Effector memory CD4-positive, alpha-beta T cell (primary cell): ENCODE data around the gene FUT6.

Experiments used
- DNase-seq, 3 donors: peaks; one replicate each; pipeline ENCODE4 v3.0.0-alpha.2; 2020
- H3K27ac ChIP-seq: 2 replicates; pipeline ENCODE4 v1.7.0; 2013; ENCODE audit warnings: mild to moderate bottlenecking, low read length, moderate library complexity; ENCODE audit not compliant: insufficient read depth, poor library complexity, severe bottlenecking
- H3K27me3 ChIP-seq: replicated peaks from 2 replicates; pipeline ENCODE4 v1.7.0; 2013; ENCODE audit warnings: mild to moderate bottlenecking, low read length; ENCODE audit not compliant: insufficient read depth, control insufficient read depth, poor library complexity, severe bottlenecking
- H3K36me3 ChIP-seq: 2 replicates; pipeline ENCODE4 v1.7.0; 2013; ENCODE audit warnings: mild to moderate bottlenecking, low read length, moderate library complexity; ENCODE audit not compliant: control insufficient read depth, insufficient read depth
- H3K4me1 ChIP-seq: 2 replicates; pipeline ENCODE4 v1.7.0; 2013; ENCODE audit warnings: low read length, mild to moderate bottlenecking; ENCODE audit not compliant: control insufficient read depth, insufficient read depth, poor library complexity, severe bottlenecking
- H3K4me3 ChIP-seq: 2 replicates; pipeline ENCODE4 v1.7.0; 2013; ENCODE audit warnings: low read length, low read depth, mild to moderate bottlenecking; ENCODE audit not compliant: insufficient read depth, poor library complexity, severe bottlenecking
- H3K9me3 ChIP-seq: 2 replicates; pipeline ENCODE4 v1.7.0; 2013; ENCODE audit warnings: mild to moderate bottlenecking, low read length, moderate library complexity; ENCODE audit not compliant: control insufficient read depth

The FUT6 gene

DNA sequence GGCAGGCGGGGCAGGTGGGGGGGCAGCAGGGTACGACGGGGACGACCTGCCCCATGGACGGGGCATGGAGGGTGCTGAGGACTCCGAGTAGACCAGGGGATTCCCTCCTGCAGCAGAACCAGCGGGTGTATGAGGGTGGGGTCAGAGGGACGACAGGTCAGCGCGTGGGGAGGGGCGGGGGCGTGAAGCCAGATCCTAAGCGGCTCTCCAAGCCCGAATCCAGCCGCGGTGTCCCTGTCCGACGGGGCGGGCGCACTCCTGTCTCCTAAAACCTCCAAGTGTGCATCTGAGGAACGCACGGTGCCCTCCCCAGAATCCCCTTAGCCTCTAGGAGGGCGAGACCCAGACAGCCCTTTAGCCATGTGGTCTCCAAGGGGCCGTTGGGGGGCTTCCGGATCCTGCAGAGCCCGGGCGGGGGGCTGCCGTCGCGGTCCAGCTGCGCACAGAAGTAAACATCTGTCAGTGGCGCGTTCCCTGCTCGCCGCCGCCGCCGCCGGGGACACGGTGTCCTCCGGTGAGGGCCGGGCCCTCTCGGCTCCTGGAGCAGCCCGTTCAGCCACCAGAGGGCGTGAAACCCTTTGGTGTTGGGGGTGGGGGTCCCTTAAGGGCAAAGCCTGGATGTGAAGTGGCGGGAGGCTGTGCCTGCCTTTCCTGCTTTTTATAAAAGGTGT, 33.9 kb downstream of the FUT6 start:
- Histone ChIP-seq H3K9me3 (no peaks in the 10 kb centered on the region), H3K4me3 (no peak overlapping the region), H3K36me3 (no peaks in the 10 kb centered on the region), H3K27me3 (no peaks in the 10 kb centered on the region), H3K4me1 (peaks cover 25% of the 10 kb centered on the region), H3K27ac (peak overlapping the region; percentile 11)
- DNase-seq, result peak in 2 of 3 donors; percentile 33 to 34

DNA sequence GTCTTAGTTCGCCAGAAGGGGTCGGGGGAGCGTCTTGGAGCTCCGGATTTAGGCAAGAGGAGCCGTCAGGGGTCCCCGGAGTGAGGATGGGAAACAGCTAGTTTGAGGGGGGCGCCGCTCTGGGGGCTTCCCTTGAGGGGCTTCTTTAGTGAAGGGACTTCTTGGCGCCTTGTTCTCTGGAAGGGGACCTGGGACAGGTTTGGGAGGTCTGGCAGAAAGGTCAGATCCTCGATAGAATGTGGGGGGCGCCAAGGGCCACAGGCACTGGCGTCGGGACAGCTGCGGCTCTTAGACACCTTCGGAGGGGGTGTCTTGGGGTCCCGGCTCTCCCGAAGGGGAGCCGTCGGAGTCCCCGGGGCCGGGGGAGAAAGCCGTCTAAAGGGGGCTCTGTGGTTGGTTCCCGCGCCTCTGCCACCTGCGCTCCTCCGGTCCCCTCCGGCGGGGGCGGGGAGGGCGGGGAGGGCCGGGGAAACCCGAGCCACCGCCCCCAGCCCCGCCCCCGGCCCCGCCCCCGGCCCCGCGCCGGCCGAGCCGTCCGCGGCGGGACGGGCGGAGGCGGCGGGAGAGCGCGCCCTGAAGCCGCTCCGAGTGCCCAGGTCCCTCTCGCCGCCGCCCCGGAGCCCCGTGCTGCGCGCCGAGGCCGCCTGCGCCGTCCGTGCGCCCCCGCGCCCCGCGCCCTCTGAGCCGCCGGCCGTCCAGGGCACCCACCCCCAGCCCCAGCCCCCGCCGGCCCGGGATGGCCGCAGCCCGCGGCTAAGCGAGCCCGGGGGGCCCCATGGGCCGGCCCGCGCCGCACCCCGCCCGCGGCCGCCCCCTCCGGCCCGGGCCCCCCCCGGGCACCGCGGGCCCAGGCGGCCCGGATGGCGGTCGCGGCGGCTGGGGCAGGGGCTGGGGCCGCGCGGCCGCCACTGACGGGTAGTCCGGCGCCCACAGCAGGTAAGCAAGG, 34.7 kb downstream of the FUT6 start, which contains the start of gene NRTN:
NRTN (plus strand) TSS at position 552 of the 946 bp plus-strand sequence. CDS start 19,099 bp downstream, outside the sequence.
- peaks cover 25% of the 10 kb centered on the region for H3K4me1 ChIP-seq
- peak within 1 kb of the TSS; percentile 11 for H3K4me3 ChIP-seq
- H3K9me3 ChIP-seq, result no peaks in the 10 kb centered on the region
- H3K27ac ChIP-seq, result peak within 1 kb of the TSS; percentile 11
- no peaks in the 10 kb centered on the region for H3K36me3 ChIP-seq
- peaks cover 3% of the 10 kb centered on the region for H3K27me3 ChIP-seq
- DNase-seq, result peak; percentile 26 to 36 (median 33)

DNA sequence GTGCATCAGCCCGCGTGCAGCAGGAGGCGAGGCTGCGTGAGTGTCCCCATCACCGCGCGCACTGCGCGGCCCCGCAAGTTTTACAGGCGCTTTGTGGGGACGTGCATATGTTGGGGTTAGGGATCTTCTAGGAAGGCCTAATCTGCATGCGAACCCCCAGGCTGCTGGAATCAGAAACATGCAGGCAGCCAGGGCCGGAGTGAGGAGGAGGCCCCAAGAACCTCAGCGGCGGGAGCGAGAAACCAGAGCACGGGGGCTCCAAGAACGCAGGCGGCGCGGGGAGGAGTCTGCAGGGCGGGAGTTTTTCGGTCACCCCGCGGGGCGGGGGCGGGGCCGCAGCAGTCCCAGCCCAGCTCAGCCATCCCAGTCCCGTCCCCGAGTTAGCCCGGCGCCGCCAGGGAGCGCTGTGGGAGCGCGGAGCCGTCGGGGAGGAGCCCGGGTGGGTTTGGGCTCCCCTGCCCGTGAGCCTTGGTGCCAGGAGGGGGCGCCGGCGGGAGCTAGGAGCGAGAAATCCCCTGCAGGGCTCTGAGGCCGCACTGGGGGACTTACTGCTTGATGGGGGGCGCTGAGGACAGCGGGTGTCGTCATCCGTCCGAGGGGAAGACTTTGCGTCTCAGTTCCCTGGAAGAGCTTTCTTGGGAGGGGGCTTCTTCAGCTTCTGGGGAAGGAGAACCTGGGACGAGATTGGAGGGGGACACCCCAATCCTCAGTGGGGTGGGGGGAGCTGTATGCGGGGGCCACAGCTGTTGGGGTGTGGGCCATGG, 35.6 kb downstream of the FUT6 start:
- H3K36me3 ChIP-seq, result no peaks in the 10 kb centered on the region
- no peaks in the 10 kb centered on the region for H3K9me3 ChIP-seq
- H3K27ac ChIP-seq, result no peak overlapping the region
- peaks cover 25% of the 10 kb centered on the region for H3K4me1 ChIP-seq
- peaks cover 8% of the 10 kb centered on the region for H3K27me3 ChIP-seq
- H3K4me3 ChIP-seq, result peak overlapping the region; percentile 27
- DNase-seq, result peak; percentile 82 to 88 (median 83)

DNA sequence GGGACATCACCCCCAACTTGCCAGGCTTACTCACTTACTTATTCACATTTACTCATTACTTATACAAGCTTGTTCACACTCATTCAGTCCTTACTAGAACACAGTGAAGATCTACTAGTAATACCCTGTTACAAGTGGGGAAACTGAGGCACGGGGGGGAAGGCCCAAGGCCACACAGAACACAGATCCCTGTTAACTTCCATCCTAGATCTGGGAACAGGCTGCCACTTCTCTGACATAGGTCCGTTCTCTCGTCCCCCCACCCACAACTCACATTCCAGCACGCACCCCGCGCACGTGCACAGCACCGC, 36.1 kb downstream of the FUT6 start:
- peak overlapping the region; percentile 27 for H3K4me3 ChIP-seq
- H3K27ac ChIP-seq, result no peak overlapping the region
- H3K36me3 ChIP-seq, result no peaks in the 10 kb centered on the region
- peaks cover 25% of the 10 kb centered on the region for H3K4me1 ChIP-seq
- H3K27me3 ChIP-seq, result peaks cover 8% of the 10 kb centered on the region
- no peaks in the 10 kb centered on the region for H3K9me3 ChIP-seq
- no peak for DNase-seq

DNA sequence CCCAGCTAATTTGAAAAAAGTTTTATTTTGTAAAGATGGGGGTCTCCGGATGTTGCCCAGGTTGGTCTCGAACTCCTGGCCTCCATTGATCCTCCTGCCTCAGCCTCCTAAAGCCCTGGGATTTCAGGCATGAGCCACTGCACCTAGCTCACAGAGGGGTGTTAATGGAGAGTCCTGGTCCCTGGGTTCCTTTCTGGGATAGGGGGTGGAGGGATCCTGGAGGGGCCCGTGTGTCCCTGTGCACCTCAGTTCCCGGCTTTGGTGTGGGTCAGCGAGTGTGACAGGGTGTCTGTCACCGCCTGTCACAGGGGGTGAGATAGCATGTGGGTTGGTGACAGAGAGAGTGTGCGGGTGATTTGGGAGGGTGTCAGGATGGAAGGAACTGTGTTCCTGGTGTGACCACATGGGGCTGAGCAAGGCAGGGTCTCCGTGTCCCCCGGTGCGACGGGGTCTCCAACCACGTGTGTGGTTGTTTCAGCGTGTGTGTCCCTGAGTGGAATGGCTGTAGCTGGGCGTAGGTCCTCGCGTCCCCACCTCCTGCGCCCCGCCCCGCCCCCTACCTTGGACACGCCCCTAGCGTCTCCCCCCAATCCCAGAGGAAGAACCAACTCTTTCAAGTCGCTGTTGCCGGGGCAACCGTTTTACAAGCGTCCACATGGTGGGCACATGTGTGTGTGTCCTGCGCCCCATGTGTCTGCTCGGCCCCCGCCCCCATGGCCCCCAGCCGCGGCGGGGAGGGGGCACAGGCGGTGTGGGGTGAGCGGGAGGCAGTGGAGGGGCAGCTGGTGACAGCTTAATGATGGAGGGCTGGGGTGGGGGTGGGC, 37.5 kb downstream of the FUT6 start:
- Histone ChIP-seq H3K4me1 (peaks cover 25% of the 10 kb centered on the region), H3K9me3 (no peaks in the 10 kb centered on the region), H3K36me3 (no peaks in the 10 kb centered on the region), H3K4me3 (no peak overlapping the region), H3K27me3 (peaks cover 8% of the 10 kb centered on the region), H3K27ac (no peak overlapping the region)
- no peak for DNase-seq

DNA sequence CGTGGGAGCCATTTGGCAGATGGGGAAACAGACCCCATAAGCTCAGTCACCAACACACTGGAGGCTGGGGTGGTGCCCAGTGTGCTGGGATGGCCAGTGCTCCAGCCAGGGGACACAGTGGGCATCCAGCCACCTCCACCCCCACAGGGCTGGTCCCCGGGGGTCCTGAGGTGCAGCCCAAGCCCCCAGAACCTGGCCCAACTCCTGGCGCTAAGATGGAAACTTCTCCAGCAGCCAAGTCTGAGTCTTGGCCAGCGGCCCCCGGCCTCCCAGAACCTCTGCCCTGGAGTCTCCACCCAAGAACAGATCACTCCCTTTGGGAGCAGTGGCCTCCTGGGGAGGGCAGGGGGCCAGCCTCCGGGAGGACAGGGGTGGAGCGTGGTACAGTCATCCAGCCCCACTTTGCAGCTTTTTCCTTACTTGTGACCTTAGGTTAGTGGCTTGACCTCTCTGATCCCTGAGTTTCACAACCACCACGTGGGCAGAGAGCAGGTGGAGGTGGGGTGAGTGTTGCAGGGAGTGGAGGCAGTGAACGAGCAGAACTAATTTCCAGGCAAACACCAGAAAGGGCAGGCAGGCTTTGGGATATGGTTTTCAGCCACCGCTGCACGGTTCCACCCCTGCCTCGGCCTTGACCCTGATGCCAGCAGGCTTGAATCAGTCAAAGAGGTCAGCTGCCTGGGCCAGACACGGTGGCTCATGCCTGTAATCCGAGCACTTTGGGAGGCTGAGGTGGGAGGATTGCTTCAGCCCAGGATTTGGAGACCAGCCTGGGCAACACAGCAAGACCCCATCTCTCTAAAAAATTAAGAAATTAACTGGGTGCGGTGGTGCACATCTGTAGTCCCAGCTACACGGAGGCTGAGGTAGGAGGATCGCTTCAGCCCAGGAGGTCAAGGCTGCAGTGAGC, 38.9 kb downstream of the FUT6 start:
- Histone ChIP-seq H3K27ac (no peak overlapping the region), H3K9me3 (no peaks in the 10 kb centered on the region), H3K36me3 (no peaks in the 10 kb centered on the region), H3K4me3 (no peak overlapping the region), H3K27me3 (peaks cover 8% of the 10 kb centered on the region), H3K4me1 (peaks cover 21% of the 10 kb centered on the region)
- no peak for DNase-seq

DNA sequence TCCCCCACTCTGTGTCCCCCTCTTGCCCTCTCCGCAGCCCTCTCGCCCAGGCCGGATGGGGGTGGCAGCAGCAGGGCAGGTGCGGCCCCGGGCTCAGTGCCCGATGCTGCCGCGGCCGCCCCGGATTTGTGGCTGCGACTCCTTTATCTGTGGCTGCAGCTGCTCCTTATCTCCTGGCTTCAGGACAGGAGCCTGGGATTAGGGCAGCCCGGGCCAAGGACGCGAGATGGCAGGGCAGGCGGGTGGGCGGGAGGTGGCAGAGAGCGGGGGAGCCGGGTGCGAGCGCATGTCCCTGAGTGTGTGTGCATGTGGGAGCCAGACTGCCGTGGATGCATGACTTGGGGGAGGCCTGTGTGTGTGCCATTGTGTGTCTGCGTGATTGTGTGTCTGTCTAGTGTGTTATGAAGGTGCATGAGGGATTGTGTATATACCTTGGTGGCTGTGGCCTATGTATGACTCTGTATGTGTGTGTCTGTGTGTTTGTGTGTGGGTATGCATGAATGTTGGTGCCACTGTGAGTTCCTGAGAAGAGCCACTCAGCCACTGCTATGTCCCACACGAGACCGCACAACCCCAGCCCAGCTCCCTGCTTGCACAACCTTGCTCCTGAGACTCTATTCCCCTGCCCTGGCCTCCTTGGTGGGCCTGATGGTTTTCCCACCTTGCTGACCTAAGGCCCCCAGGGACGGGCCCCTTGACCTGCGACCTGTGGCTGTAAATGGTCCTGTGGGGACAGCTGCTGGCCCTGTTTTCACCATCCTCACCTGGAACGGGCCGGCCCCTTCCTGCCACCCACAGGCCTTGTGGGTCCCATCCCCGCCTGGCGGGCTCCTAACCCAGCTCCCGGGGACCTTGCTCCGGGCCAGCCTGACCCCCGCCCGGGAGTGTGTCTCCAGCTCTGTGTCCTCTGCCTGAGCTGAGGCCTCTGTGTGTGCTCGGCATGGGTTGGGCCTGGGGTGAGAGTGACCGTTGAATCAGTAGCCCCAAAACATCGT, 40.0 kb downstream of the FUT6 start:
- H3K27ac ChIP-seq, result no peak overlapping the region
- peaks cover 16% of the 10 kb centered on the region for H3K4me1 ChIP-seq
- H3K9me3 ChIP-seq, result no peaks in the 10 kb centered on the region
- H3K27me3 ChIP-seq, result peaks cover 8% of the 10 kb centered on the region
- DNase-seq, result no peak
- no peaks in the 10 kb centered on the region for H3K36me3 ChIP-seq
- no peak overlapping the region for H3K4me3 ChIP-seq

DNA sequence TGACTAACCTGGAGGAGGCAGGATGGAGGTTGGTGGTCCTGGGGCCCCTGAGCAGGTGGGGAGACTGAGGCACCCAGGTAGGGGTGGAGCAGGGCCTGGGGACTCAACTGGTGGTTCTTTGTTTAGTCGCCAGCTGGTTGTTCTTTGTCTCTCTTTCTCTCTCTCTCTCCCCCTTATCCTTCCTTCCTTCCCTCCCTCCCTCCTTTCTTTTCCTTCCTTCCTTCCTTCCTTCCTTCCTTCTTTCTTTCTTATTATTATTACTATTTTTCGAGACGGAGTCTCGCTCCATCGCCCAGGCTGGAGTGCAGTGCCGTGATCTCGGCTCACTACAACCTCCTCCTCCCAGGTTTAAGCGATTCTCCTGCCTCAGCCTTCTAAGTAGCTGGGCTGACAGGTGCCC, 41.3 kb downstream of the FUT6 start:
- no peak for DNase-seq
- H3K27me3 ChIP-seq, result peaks cover 8% of the 10 kb centered on the region

More for the DNA sequence above, 41.3 kb downstream of the FUT6 start:
- H3K27ac ChIP-seq, result no peak overlapping the region
- no peaks in the 10 kb centered on the region for H3K9me3 ChIP-seq
- H3K36me3 ChIP-seq, result no peaks in the 10 kb centered on the region
- peaks cover 6% of the 10 kb centered on the region for H3K4me1 ChIP-seq
- no peak overlapping the region for H3K4me3 ChIP-seq
